Activated T-helper 2 cell treated with anti-CD3 and anti-CD28 coated beads, Interferon-gamma antibody, Interleukin-2, Interleukin-4, amounts not matched to agents 10 μg/mL and 5 μg/mL and 100 μg/mL, durations not matched to agents 14 hours and 24 hours and 36 hours (primary cell): ENCODE results near the gene SLC22A17. TPM values are rescaled to one million over a fixed set of nuclear protein-coding genes. Genes with fewer than 3 reads are reported as not detected.
"Not testable (repeated sequence)": the region's sequence is repeated elsewhere in the genome, so short reads cannot be mapped to it uniquely, and the experiment has no call there.

Experiments used
- DNase-seq: peaks from one replicate; pipeline ENCODE4 v3.0.0; 2021; ENCODE audit warnings: low spot score
- H3K27ac Mint-ChIP-seq: one replicate; pipeline ENCODE4 v1.8.0; 2021; ENCODE audit warnings: mixed read lengths
- H3K27me3 Mint-ChIP-seq: one replicate; pipeline ENCODE4 v1.8.0; 2021; ENCODE audit warnings: low read depth, mixed read lengths
- H3K36me3 Mint-ChIP-seq: one replicate; pipeline ENCODE4 v1.8.0; 2021; ENCODE audit warnings: low read depth, mixed read lengths
- H3K4me1 Mint-ChIP-seq: one replicate; pipeline ENCODE4 v1.8.0; 2021; ENCODE audit warnings: low read depth, mixed read lengths
- H3K4me3 Mint-ChIP-seq: one replicate; pipeline ENCODE4 v1.8.0; 2021; ENCODE audit warnings: low read depth, mild to moderate bottlenecking, moderate library complexity, mixed read lengths
- H3K9me3 Mint-ChIP-seq: one replicate; pipeline ENCODE4 v1.8.0; 2021; ENCODE audit warnings: mixed read lengths
- intact Hi-C: fragments of 100-400 bp; cut with micrococcal nuclease; formaldehyde crosslinking; loops from one replicate; pipeline ENCODE4 v1.15.1; 2023
- total RNA-seq: library from RNA; stranded (reverse); gene quantifications from 2 replicates; pipeline ENCODE4 v1.2.3, GENCODE V29; 2022

SLC22A17 gene
- total RNA-seq, 1 donor from 2014 or later, result 2.9 TPM

- H3K36me3 Mint-ChIP-seq, result no peaks in the 10 kb centered on the region
- DNase-seq, result no peak
- H3K27me3 Mint-ChIP-seq, result peaks cover 2% of the 10 kb centered on the region
- intact Hi-C loops, result no loop called here
- H3K4me1 Mint-ChIP-seq, result no peaks in the 10 kb centered on the region
- H3K27ac Mint-ChIP-seq, result no peak overlapping the region
- no peak overlapping the region for H3K4me3 Mint-ChIP-seq
- H3K9me3 Mint-ChIP-seq, result no peaks in the 10 kb centered on the region
Measured at GRCh38 chr14:23387916-23388882, 35.5 kb upstream of the SLC22A17 start.

GRCh38 chr14:23386999-23387398 is 34.3 kb upstream of the SLC22A17 start:
- H3K36me3 Mint-ChIP-seq, result no peaks in the 10 kb centered on the region
- H3K4me1 Mint-ChIP-seq, result no peaks in the 10 kb centered on the region
- H3K27ac Mint-ChIP-seq, result no peak overlapping the region
- H3K4me3 Mint-ChIP-seq, result no peak overlapping the region
- no peaks in the 10 kb centered on the region for H3K9me3 Mint-ChIP-seq
- no peak for DNase-seq
- intact Hi-C loops, result no loop called here
- no peaks in the 10 kb centered on the region for H3K27me3 Mint-ChIP-seq

GRCh38 chr14:23386266-23386657 is 33.6 kb upstream of the SLC22A17 start:
- H3K4me3 Mint-ChIP-seq, H3K27ac Mint-ChIP-seq, H3K4me1 Mint-ChIP-seq, DNase-seq, intact Hi-C loops, H3K36me3 Mint-ChIP-seq, H3K9me3 Mint-ChIP-seq, H3K27me3 Mint-ChIP-seq: not testable (repeated sequence)

- no peaks in the 10 kb centered on the region for H3K4me1 Mint-ChIP-seq
- no peaks in the 10 kb centered on the region for H3K27me3 Mint-ChIP-seq
- no peak overlapping the region for H3K27ac Mint-ChIP-seq
- H3K9me3 Mint-ChIP-seq, result no peaks in the 10 kb centered on the region
- H3K4me3 Mint-ChIP-seq, result no peak overlapping the region
- H3K36me3 Mint-ChIP-seq, result no peaks in the 10 kb centered on the region
- intact Hi-C loops, result no loop called here
- DNase-seq, result no peak
Measured at GRCh38 chr14:23385642-23386265, 33.1 kb upstream of the SLC22A17 start.

GRCh38 chr14:23385244-23385641 is 32.6 kb upstream of the SLC22A17 start:
- H3K4me3 Mint-ChIP-seq, result no peak overlapping the region
- no peaks in the 10 kb centered on the region for H3K9me3 Mint-ChIP-seq
- intact Hi-C loops, result no loop called here
- no peaks in the 10 kb centered on the region for H3K36me3 Mint-ChIP-seq
- DNase-seq, result no peak
- no peak overlapping the region for H3K27ac Mint-ChIP-seq
- no peaks in the 10 kb centered on the region for H3K27me3 Mint-ChIP-seq
- no peaks in the 10 kb centered on the region for H3K4me1 Mint-ChIP-seq

- no peaks in the 10 kb centered on the region for H3K4me1 Mint-ChIP-seq
- intact Hi-C loops, result no loop called here
- H3K27me3 Mint-ChIP-seq, result no peaks in the 10 kb centered on the region
- no peaks in the 10 kb centered on the region for H3K36me3 Mint-ChIP-seq
- H3K9me3 Mint-ChIP-seq, result no peaks in the 10 kb centered on the region
- H3K4me3 Mint-ChIP-seq, result no peak overlapping the region
- no peak overlapping the region for H3K27ac Mint-ChIP-seq
- DNase-seq, result no peak
Measured at GRCh38 chr14:23384364-23385080, 31.8 kb upstream of the SLC22A17 start.

- Mint-ChIP-seq H3K9me3 (no peaks in the 10 kb centered on the region), H3K4me3 (no peak overlapping the region), H3K4me1 (no peaks in the 10 kb centered on the region), H3K27ac (no peak overlapping the region), H3K36me3 (no peaks in the 10 kb centered on the region), H3K27me3 (no peaks in the 10 kb centered on the region)
- intact Hi-C loops, result no loop called here
- no peak for DNase-seq
Measured at GRCh38 chr14:23382731-23383440, 30.2 kb upstream of the SLC22A17 start.

- Mint-ChIP-seq H3K27ac (no peak overlapping the region), H3K9me3 (no peaks in the 10 kb centered on the region), H3K36me3 (no peaks in the 10 kb centered on the region), H3K4me1 (no peaks in the 10 kb centered on the region), H3K27me3 (no peaks in the 10 kb centered on the region), H3K4me3 (no peak overlapping the region)
- intact Hi-C loops, result no loop called here
- DNase-seq, result no peak
Measured at GRCh38 chr14:23382276-23382675, 29.6 kb upstream of the SLC22A17 start.

- Mint-ChIP-seq H3K36me3 (no peaks in the 10 kb centered on the region), H3K27ac (no peak overlapping the region), H3K4me3 (no peak overlapping the region), H3K4me1 (no peaks in the 10 kb centered on the region), H3K9me3 (no peaks in the 10 kb centered on the region), H3K27me3 (no peaks in the 10 kb centered on the region)
- DNase-seq, result no peak
- intact Hi-C loops, result loop anchor here (2.0 kb wide), 1 partner anchor 117 kb away; no protein-coding TSS in a partner anchor
Measured at GRCh38 chr14:23381871-23382270, 29.2 kb upstream of the SLC22A17 start.

GRCh38 chr14:23380976-23381375 is 28.3 kb upstream of the SLC22A17 start:
- Mint-ChIP-seq H3K27ac (no peak overlapping the region), H3K36me3 (no peaks in the 10 kb centered on the region), H3K9me3 (no peaks in the 10 kb centered on the region), H3K4me1 (no peaks in the 10 kb centered on the region), H3K4me3 (no peak overlapping the region), H3K27me3 (no peaks in the 10 kb centered on the region)
- no peak for DNase-seq
- intact Hi-C loops, result loop anchor here (1.0 to 2.0 kb wide), 2 partner anchors 53 to 116 kb away; no protein-coding TSS in a partner anchor

GRCh38 chr14:23380197-23380914 is 27.7 kb upstream of the SLC22A17 start:
- intact Hi-C loops, result loop anchor here (1.0 to 2.0 kb wide), 2 partner anchors 52 to 116 kb away; no protein-coding TSS in a partner anchor
- Mint-ChIP-seq H3K27me3 (no peaks in the 10 kb centered on the region), H3K27ac (no peak overlapping the region), H3K4me1 (no peaks in the 10 kb centered on the region), H3K36me3 (no peaks in the 10 kb centered on the region), H3K4me3 (no peak overlapping the region), H3K9me3 (no peaks in the 10 kb centered on the region)
- DNase-seq, result no peak
